GM19025 (cell line): Measurements from ENCODE around the gene ATP6AP1.
A peak's percentile ranks its signal among the peaks of the same experiment; 100 is the strongest.

ENCODE experiments used
- ATAC-seq: cut with Tn5 transposase; IDR thresholded peaks from one replicate; pipeline ENCODE4 v1.9.1; 2021; ENCODE audit warnings: mild to moderate bottlenecking, low read depth, moderate library complexity; ENCODE audit not compliant: unreplicated experiment

ATP6AP1 gene

GRCh38 chrX:154443992-154444754 lies 15.7 kb downstream of the ATP6AP1 start, which contains the start of gene FAM50A:
TSS of gene FAM50A (plus strand) at chrX:154444141. CDS start at chrX:154444236, 95 bp downstream.
- ATAC-seq: peak; percentile 84

- ATAC-seq: no peak
These were observed 16.3 kb downstream of the ATP6AP1 start for GRCh38 chrX:154444755-154445246.

GRCh38 chrX:154445776-154446175 lies 17.3 kb downstream of the ATP6AP1 start:
- ATAC-seq: no peak

GRCh38 chrX:154446430-154446829 lies 18.0 kb downstream of the ATP6AP1 start:
- ATAC-seq: no peak

GRCh38 chrX:154448484-154448883 lies 20.0 kb downstream of the ATP6AP1 start:
- no peak for ATAC-seq

- no peak for ATAC-seq
These were observed 21.1 kb downstream of the ATP6AP1 start for GRCh38 chrX:154449618-154450017.

GRCh38 chrX:154450312-154450711 lies 21.8 kb downstream of the ATP6AP1 start:
- ATAC-seq: no peak

- ATAC-seq: no peak
These were observed 24.3 kb downstream of the ATP6AP1 start for GRCh38 chrX:154452823-154453222.

- ATAC-seq: peak; percentile 56
These were observed 29.1 kb downstream of the ATP6AP1 start for GRCh38 chrX:154457491-154458115.

- ATAC-seq: peak; percentile 68
These were observed 29.9 kb downstream of the ATP6AP1 start, which contains the start of gene PLXNA3 for GRCh38 chrX:154458116-154458953. TSS of gene PLXNA3 (plus strand) at chrX:154458281. CDS start at chrX:154460184, 1,903 bp downstream.

- no peak for ATAC-seq
These were observed 30.7 kb downstream of the ATP6AP1 start for GRCh38 chrX:154458954-154459778.

GRCh38 chrX:154459832-154460231 lies 31.4 kb downstream of the ATP6AP1 start:
- ATAC-seq: no peak

GRCh38 chrX:154460326-154460725 lies 31.8 kb downstream of the ATP6AP1 start:
- ATAC-seq: no peak

- ATAC-seq: no peak
These were observed 33.9 kb downstream of the ATP6AP1 start for GRCh38 chrX:154462396-154462795.

- ATAC-seq: no peak
These were observed 35.2 kb downstream of the ATP6AP1 start for GRCh38 chrX:154463611-154464220.

- ATAC-seq: no peak
These were observed 36.4 kb downstream of the ATP6AP1 start for GRCh38 chrX:154464806-154465365.

- no peak for ATAC-seq
These were observed 37.1 kb downstream of the ATP6AP1 start for GRCh38 chrX:154465601-154466000.

GRCh38 chrX:154466036-154466435 lies 37.6 kb downstream of the ATP6AP1 start:
- ATAC-seq: no peak

- no peak for ATAC-seq
These were observed 38.4 kb downstream of the ATP6AP1 start for GRCh38 chrX:154466907-154467306.
